ENCODE results near the gene ANAPC13.

Gene ANAPC13

GRCh38 chr3:134464689-134465365 lies 21.0 kb downstream of the ANAPC13 start:
- Histone ChIP-seq H3K9me3 (ENCODE audit: insufficient read depth, low read depth, low read length) (no peaks in the 10 kb centered on the region), H3K79me2 (ENCODE audit: insufficient read depth, low read length) (no peaks in the 10 kb centered on the region), H3K36me3 (ENCODE audit: insufficient read depth, low read length) (no peaks in the 10 kb centered on the region), H3K4me1 (ENCODE audit: insufficient read depth, low read length, poor library complexity, severe bottlenecking) (no peaks in the 10 kb centered on the region), H3K9me2 (replicated peaks; ENCODE audit: low read depth, low read length) (no peaks in the 10 kb centered on the region), H3K9ac (ENCODE audit: low read depth, low read length, poor library complexity, severe bottlenecking) (no peak overlapping the region), H3K27me3 (ENCODE audit: insufficient read depth, low read length, poor library complexity, severe bottlenecking) (no peaks in the 10 kb centered on the region), H4K20me1 (ENCODE audit: insufficient read depth, low read length, poor library complexity, severe bottlenecking) (no peaks in the 10 kb centered on the region), H2AFZ (ENCODE audit: low read length) (no peak overlapping the region), H3F3A (ENCODE audit: low read depth) (no peaks in the 10 kb centered on the region), H3K4me3 (ENCODE audit: low read length, poor library complexity, severe bottlenecking) (no peak overlapping the region), H3K4me2 (ENCODE audit: low read depth, low read length, poor library complexity, severe bottlenecking) (no peak overlapping the region)
- TF ChIP-seq EZH2phosphoT487 (IDR thresholded peaks at IDR 0.05; ENCODE audit: borderline replicate concordance) = no peak
- no peak for TF ChIP-seq CTCF (conservative IDR thresholded peaks at IDR 0.05; ENCODE audit: low read length)

- no peak overlapping the region for H3K9ac ChIP-seq (ENCODE audit: low read depth, low read length, poor library complexity, severe bottlenecking)
- no peak overlapping the region for H3K4me2 ChIP-seq (ENCODE audit: low read depth, low read length, poor library complexity, severe bottlenecking)
- no peaks in the 10 kb centered on the region for H3K4me1 ChIP-seq (ENCODE audit: insufficient read depth, low read length, poor library complexity, severe bottlenecking)
These were observed 21.6 kb downstream of the ANAPC13 start for GRCh38 chr3:134464064-134464688.

GRCh38 chr3:134463676-134464063 lies 22.1 kb downstream of the ANAPC13 start:
- H3K4me3 ChIP-seq (ENCODE audit: low read length, poor library complexity, severe bottlenecking) = no peak overlapping the region
- no peak overlapping the region for H3K9ac ChIP-seq (ENCODE audit: low read depth, low read length, poor library complexity, severe bottlenecking)
- no peaks in the 10 kb centered on the region for H3K9me2 ChIP-seq (replicated peaks; ENCODE audit: low read depth, low read length)
- H3F3A ChIP-seq (ENCODE audit: low read depth) = no peaks in the 10 kb centered on the region
- H4K20me1 ChIP-seq (ENCODE audit: insufficient read depth, low read length, poor library complexity, severe bottlenecking) = no peaks in the 10 kb centered on the region
- no peak for TF ChIP-seq CTCF (conservative IDR thresholded peaks at IDR 0.05; ENCODE audit: low read length)
- TF ChIP-seq EZH2phosphoT487 (IDR thresholded peaks at IDR 0.05; ENCODE audit: borderline replicate concordance) = no peak
- no peak overlapping the region for H2AFZ ChIP-seq (ENCODE audit: low read length)
- no peaks in the 10 kb centered on the region for H3K79me2 ChIP-seq (ENCODE audit: insufficient read depth, low read length)
- H3K36me3 ChIP-seq (ENCODE audit: insufficient read depth, low read length) = no peaks in the 10 kb centered on the region
- H3K9me3 ChIP-seq (ENCODE audit: insufficient read depth, low read depth, low read length) = no peaks in the 10 kb centered on the region
- H3K4me2 ChIP-seq (ENCODE audit: low read depth, low read length, poor library complexity, severe bottlenecking) = no peak overlapping the region
- no peaks in the 10 kb centered on the region for H3K27me3 ChIP-seq (ENCODE audit: insufficient read depth, low read length, poor library complexity, severe bottlenecking)
- H3K4me1 ChIP-seq (ENCODE audit: insufficient read depth, low read length, poor library complexity, severe bottlenecking) = no peaks in the 10 kb centered on the region

More at GRCh38 chr3:134464064-134464688, 21.6 kb downstream of the ANAPC13 start:
- TF ChIP-seq CTCF (conservative IDR thresholded peaks at IDR 0.05; ENCODE audit: low read length) (no peak), EZH2phosphoT487 (IDR thresholded peaks at IDR 0.05; ENCODE audit: borderline replicate concordance) (no peak)
- Histone ChIP-seq H3K27me3 (ENCODE audit: insufficient read depth, low read length, poor library complexity, severe bottlenecking) (no peaks in the 10 kb centered on the region), H3K9me2 (replicated peaks; ENCODE audit: low read depth, low read length) (no peaks in the 10 kb centered on the region), H3F3A (ENCODE audit: low read depth) (no peaks in the 10 kb centered on the region), H3K9me3 (ENCODE audit: insufficient read depth, low read depth, low read length) (no peaks in the 10 kb centered on the region), H3K36me3 (ENCODE audit: insufficient read depth, low read length) (no peaks in the 10 kb centered on the region), H4K20me1 (ENCODE audit: insufficient read depth, low read length, poor library complexity, severe bottlenecking) (no peaks in the 10 kb centered on the region), H3K4me3 (ENCODE audit: low read length, poor library complexity, severe bottlenecking) (no peak overlapping the region), H2AFZ (ENCODE audit: low read length) (no peak overlapping the region), H3K79me2 (ENCODE audit: insufficient read depth, low read length) (no peaks in the 10 kb centered on the region)
